ENCODE data around the gene PCDH20.
"Not testable (repeated sequence)": the region's sequence is repeated elsewhere in the genome, so short reads cannot be mapped to it uniquely, and the experiment has no call there.

The PCDH20 gene

GRCh38 chr13:61415749-61416148 is at the start of gene PCDH20:
PCDH20 (minus strand) TSS chr13:61415849; CDS start chr13:61415158, 691 bp downstream.
- DNase-seq (ENCODE audit: low read depth) = no peak

GRCh38 chr13:61463024-61463423 is 47.4 kb upstream of the PCDH20 start:
- DNase-seq (ENCODE audit: low read depth) = no peak

- no peak for DNase-seq (ENCODE audit: low read depth)
Measured at GRCh38 chr13:61453121-61453520, 37.5 kb upstream of the PCDH20 start.

GRCh38 chr13:61432029-61432428 is 16.4 kb upstream of the PCDH20 start:
- no peak for DNase-seq (ENCODE audit: low read depth)

- no peak for DNase-seq (ENCODE audit: low read depth)
Measured at GRCh38 chr13:61423915-61424314, 8.3 kb upstream of the PCDH20 start.

GRCh38 chr13:61417086-61417570 is 1.5 kb upstream of the PCDH20 start:
- no peak for DNase-seq (ENCODE audit: low read depth)

- no peak for DNase-seq (ENCODE audit: low read depth)
Measured at GRCh38 chr13:61415058-61415721, 459 bp downstream of the PCDH20 start.

GRCh38 chr13:61414686-61415057 is 977 bp downstream of the PCDH20 start:
- DNase-seq (ENCODE audit: low read depth) = no peak

- DNase-seq (ENCODE audit: low read depth) = no peak
Measured at GRCh38 chr13:61413572-61414535, 1.8 kb downstream of the PCDH20 start.

GRCh38 chr13:61410669-61411297 is 4.9 kb downstream of the PCDH20 start:
- DNase-seq (ENCODE audit: low read depth) = no peak

GRCh38 chr13:61410266-61410665 is 5.4 kb downstream of the PCDH20 start:
- no peak for DNase-seq (ENCODE audit: low read depth)

GRCh38 chr13:61408571-61408970 is 7.1 kb downstream of the PCDH20 start:
- DNase-seq (ENCODE audit: low read depth) = no peak

- no peak for DNase-seq (ENCODE audit: low read depth)
Measured at GRCh38 chr13:61406275-61406674, 9.4 kb downstream of the PCDH20 start.

- no peak for DNase-seq (ENCODE audit: low read depth)
Measured at GRCh38 chr13:61396121-61396520, 19.5 kb downstream of the PCDH20 start.

GRCh38 chr13:61391426-61391825 is 24.2 kb downstream of the PCDH20 start:
- DNase-seq (ENCODE audit: low read depth) = no peak

- DNase-seq (ENCODE audit: low read depth) = no peak
Measured at GRCh38 chr13:61387694-61388093, 28.0 kb downstream of the PCDH20 start.

- DNase-seq (ENCODE audit: low read depth) = no peak
Measured at GRCh38 chr13:61383111-61383510, 32.5 kb downstream of the PCDH20 start.

GRCh38 chr13:61370520-61370919 is 45.1 kb downstream of the PCDH20 start:
- DNase-seq (ENCODE audit: low read depth) = no peak

GRCh38 chr13:61364690-61365089 is 51.0 kb downstream of the PCDH20 start:
- DNase-seq (ENCODE audit: low read depth) = not testable (repeated sequence)

- no peak for DNase-seq (ENCODE audit: low read depth)
Measured at GRCh38 chr13:61362522-61362921, 53.1 kb downstream of the PCDH20 start.
